ENCODE data around the gene TMEM247. TPM values are rescaled to one million over a fixed set of nuclear protein-coding genes. Genes with fewer than 3 reads are reported as not detected.

Gene TMEM247
- total RNA-seq, 1 experiment from 2014 or later, result not detected

DNA sequence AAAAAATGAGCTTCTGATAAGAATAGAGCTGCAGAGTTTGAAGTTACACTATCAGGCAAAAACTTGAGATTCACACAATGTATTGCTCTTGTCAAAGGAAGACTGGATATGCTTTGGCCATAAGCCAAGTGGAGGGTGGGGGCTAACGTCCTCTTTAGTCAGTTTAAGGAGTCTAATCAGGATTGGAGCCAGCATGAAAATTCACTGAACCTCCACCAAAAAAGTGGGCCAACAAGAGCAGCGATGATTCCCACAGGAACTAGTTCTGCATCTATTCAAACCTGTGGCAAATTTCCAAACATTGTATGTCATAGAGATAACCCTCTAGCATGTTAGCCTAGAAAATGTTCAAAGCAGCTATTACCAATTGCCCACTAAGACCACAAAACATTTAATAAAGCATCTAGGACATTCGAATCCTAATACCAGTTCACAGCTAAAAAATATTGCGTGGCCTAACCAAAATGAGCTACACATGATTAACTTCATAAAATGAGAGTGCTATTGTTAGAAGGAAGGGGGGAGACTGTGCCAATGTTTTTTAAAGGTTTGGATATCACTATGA lies 43.5 kb upstream of the TMEM247 start:
- no peak for DNase-seq (ENCODE audit: low spot score)
- H3K4me3 ChIP-seq (ENCODE audit: low read depth, low read length, poor library complexity, severe bottlenecking), result no peak overlapping the region
- no peaks in the 10 kb centered on the region for H3K9me3 ChIP-seq (ENCODE audit: low read depth, low read length, poor library complexity, severe bottlenecking)
- no TSS peak for BruUV-seq (replicated peaks)
- no peaks in the 10 kb centered on the region for H3K4me1 ChIP-seq (ENCODE audit: insufficient read depth, low read length, poor library complexity, severe bottlenecking)
- POLR2A ChIA-PET (ENCODE audit: low non-redundant PET), result no interaction called here
- intact Hi-C loops (cut with micrococcal nuclease; ENCODE audit: unreplicated experiment), result no loop called here
- no peak overlapping the region for H3K27ac ChIP-seq (ENCODE audit: low read depth, low read length, poor library complexity, severe bottlenecking)
- no peaks in the 10 kb centered on the region for H3K36me3 ChIP-seq (ENCODE audit: insufficient read depth, low read length, poor library complexity, severe bottlenecking)
- CTCF ChIA-PET, result no interaction called here
- TF ChIP-seq EZH2 (IDR thresholded peaks at IDR 0.05; ENCODE audit: borderline replicate concordance, low read depth, low read length, poor library complexity, severe bottlenecking) (no peak), CTCF (conservative IDR thresholded peaks at IDR 0.05; ENCODE audit: low read depth, low read length) (no peak)
- H3K27me3 ChIP-seq (replicated peaks; ENCODE audit: insufficient read depth, low read depth, low read length, poor library complexity), result peaks cover 41% of the 10 kb centered on the region

DNA sequence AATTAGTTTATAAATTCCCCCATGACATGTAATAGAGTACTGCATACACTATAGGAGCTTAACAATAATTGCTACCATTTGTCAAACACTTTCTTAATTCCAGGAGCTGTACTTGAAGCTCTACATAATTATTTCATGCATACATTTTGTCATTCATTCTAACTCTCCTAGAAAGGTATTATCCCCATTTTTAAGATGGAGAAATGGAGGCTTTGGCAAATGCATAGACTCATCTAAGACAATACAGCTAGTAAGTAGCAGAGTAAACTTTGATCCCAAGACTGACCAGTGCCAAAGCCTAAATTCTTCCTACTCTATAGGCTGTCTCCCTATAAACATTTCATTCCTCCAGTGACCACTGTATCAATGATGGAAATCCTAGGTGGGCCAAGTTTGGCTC lies 42.6 kb upstream of the TMEM247 start:
- Histone ChIP-seq H3K36me3 (ENCODE audit: insufficient read depth, low read length, poor library complexity, severe bottlenecking) (no peaks in the 10 kb centered on the region), H3K27ac (ENCODE audit: low read depth, low read length, poor library complexity, severe bottlenecking) (no peak overlapping the region), H3K4me1 (ENCODE audit: insufficient read depth, low read length, poor library complexity, severe bottlenecking) (no peaks in the 10 kb centered on the region), H3K9me3 (ENCODE audit: low read depth, low read length, poor library complexity, severe bottlenecking) (no peaks in the 10 kb centered on the region), H3K27me3 (replicated peaks; ENCODE audit: insufficient read depth, low read depth, low read length, poor library complexity) (peaks cover 36% of the 10 kb centered on the region), H3K4me3 (ENCODE audit: low read depth, low read length, poor library complexity, severe bottlenecking) (no peak overlapping the region)
- BruUV-seq (replicated peaks), result no TSS peak
- CTCF ChIA-PET, result no interaction called here
- DNase-seq (ENCODE audit: low spot score), result no peak
- TF ChIP-seq CTCF (conservative IDR thresholded peaks at IDR 0.05; ENCODE audit: low read depth, low read length) (no peak), EZH2 (IDR thresholded peaks at IDR 0.05; ENCODE audit: borderline replicate concordance, low read depth, low read length, poor library complexity, severe bottlenecking) (no peak)
- intact Hi-C loops (cut with micrococcal nuclease; ENCODE audit: unreplicated experiment), result no loop called here
- POLR2A ChIA-PET (ENCODE audit: low non-redundant PET), result no interaction called here

- intact Hi-C loops (cut with micrococcal nuclease; ENCODE audit: unreplicated experiment), result no loop called here
- POLR2A ChIA-PET (ENCODE audit: low non-redundant PET), result interaction anchor here (0.5 kb wide), 1 partner anchor 628 kb away, joined by 20 read pairs; no protein-coding TSS in a partner anchor
- CTCF ChIA-PET, result no interaction called here
Measured at GRCh38 chr2:46438102-46438501, 41.3 kb upstream of the TMEM247 start.

More at GRCh38 chr2:46438102-46438501, 41.3 kb upstream of the TMEM247 start:
- no peak for DNase-seq (ENCODE audit: low spot score)
- BruUV-seq (replicated peaks), result no TSS peak
- H3K27me3 ChIP-seq (replicated peaks; ENCODE audit: insufficient read depth, low read depth, low read length, poor library complexity), result peaks cover 28% of the 10 kb centered on the region
- H3K27ac ChIP-seq (ENCODE audit: low read depth, low read length, poor library complexity, severe bottlenecking), result no peak overlapping the region
- H3K36me3 ChIP-seq (ENCODE audit: insufficient read depth, low read length, poor library complexity, severe bottlenecking), result no peaks in the 10 kb centered on the region
- no peak overlapping the region for H3K4me3 ChIP-seq (ENCODE audit: low read depth, low read length, poor library complexity, severe bottlenecking)
- no peaks in the 10 kb centered on the region for H3K9me3 ChIP-seq (ENCODE audit: low read depth, low read length, poor library complexity, severe bottlenecking)
- no peak for TF ChIP-seq EZH2 (IDR thresholded peaks at IDR 0.05; ENCODE audit: borderline replicate concordance, low read depth, low read length, poor library complexity, severe bottlenecking)
- no peak for TF ChIP-seq CTCF (conservative IDR thresholded peaks at IDR 0.05; ENCODE audit: low read depth, low read length)
- H3K4me1 ChIP-seq (ENCODE audit: insufficient read depth, low read length, poor library complexity, severe bottlenecking), result no peaks in the 10 kb centered on the region

All from A673 (cell line).